Spleen (tissue), 11 donors: ENCODE measurements around the gene OR56A4. TPM values are rescaled to one million over a fixed set of nuclear protein-coding genes. Genes with fewer than 3 reads are reported as not detected.

Experiments
- DNase-seq: peaks from one replicate; pipeline ENCODE4 v3.0.0-alpha.2; 2020
- H3K27ac ChIP-seq, 8 donors: fragments of 200-600 bp; sonication (generic) in 7 of 8; 1 replicate in 4 of 8; 2 replicates in 4 of 8; pipeline versions ENCODE4 v1.5.0 to v1.8.0; 2016 to 2021; ENCODE audit warnings: inconsistent platforms in 4 of 8, mild to moderate bottlenecking in 4 of 8, moderate library complexity in 1 of 8
- H3K27me3 ChIP-seq, 7 donors: fragments of 200-600 bp; sonication (generic) in 6 of 7; replicated peaks in 1 of 7; 1 replicate in 4 of 7; 2 replicates in 3 of 7; pipeline versions ENCODE4 v1.5.0 to v1.8.0; 2016 to 2021; ENCODE audit warnings: inconsistent platforms in 3 of 7, mild to moderate bottlenecking in 1 of 7
- H3K36me3 ChIP-seq, 6 donors: fragments of 200-600 bp; sonication (generic) in 5 of 6; 1 replicate in 4 of 6; 2 replicates in 2 of 6; pipeline versions ENCODE4 v1.5.0 to v1.8.0; 2016 to 2021; ENCODE audit warnings: inconsistent platforms in 2 of 6
- H3K4me1 ChIP-seq, 6 donors: fragments of 200-600 bp; sonication (generic) in 5 of 6; 1 replicate in 3 of 6; 2 replicates in 3 of 6; pipeline versions ENCODE4 v1.5.0 to v1.8.0; 2016 to 2021; ENCODE audit warnings: inconsistent platforms in 3 of 6
- H3K4me3 ChIP-seq, 8 donors: fragments of 200-600 bp; sonication (generic) in 7 of 8; 1 replicate in 4 of 8; 2 replicates in 4 of 8; pipeline versions ENCODE4 v1.5.0 to v1.8.0; 2016 to 2021; ENCODE audit warnings: inconsistent platforms in 4 of 8, mild to moderate bottlenecking in 4 of 8, moderate library complexity in 2 of 8
- H3K9me3 ChIP-seq, 8 donors: fragments of 200-600 bp; sonication (generic) in 7 of 8; 1 replicate in 4 of 8; 2 replicates in 4 of 8; pipeline versions ENCODE4 v1.5.0 to v1.8.0; 2016 to 2021; ENCODE audit warnings: inconsistent platforms in 4 of 8
- POLR2A ChIP-seq, 3 donors: fragments of 450-650 bp; IDR thresholded peaks; one replicate each; pipeline ENCODE4 v1.5.1; 2017; ENCODE audit warnings: antibody characterized with exemption in 3 of 3, mild to moderate bottlenecking in 1 of 3
- POLR2AphosphoS5 ChIP-seq, 3 donors: sonication (generic); formaldehyde crosslinking; IDR thresholded peaks; one replicate each; pipeline ENCODE4 v1.5.1; 2017; ENCODE audit warnings: antibody characterized with exemption in 3 of 3
- WGBS, 5 donors: extraction: QIAGEN DNeasy Blood & Tissue Kit in 3 of 5; methylation state at CpG; one replicate each; pipeline versions ENCODE4 v1.1.5 to v1.1.7; 2013 to 2018; 5-methylcytosine and 5-hydroxymethylcytosine counted together
- intact Hi-C: fragments of 100-400 bp; cut with DNase I; formaldehyde crosslinking; loops from one replicate; pipeline ENCODE4 v1.15.0; 2023; ENCODE audit warnings: low total_unique reads
- polyA plus RNA-seq, 3 donors: library from polyadenylated mRNA; stranded (reverse); fragments of 200-250 nt; gene quantifications; one replicate each; pipeline ENCODE4 v1.2.1, GENCODE V29; 2013
- total RNA-seq, 7 donors: library from RNA; depleted of rRNA in 3 of 7; stranded (reverse); fragments of >200 nt in 3 of 7; fragmentation: NEBNext Ultra II Directional in 4 of 7; extraction: Animal tissue kit (Norgen Biotek cat#: 25700) in 4 of 7; gene quantifications; one replicate each; pipeline versions ENCODE4 v1.1.0 to v1.2.1, GENCODE V29; 2016 to 2021
- TF ChIP-seq, protein P1 (sequence below), 11 experiments: fragments of 200-600 bp in 7 of 11; fragments of 450-650 bp in 4 of 11; sonication (generic) in 4 of 11; IDR thresholded peaks in 8 of 11; conservative IDR thresholded peaks in 3 of 11; 1 replicate in 7 of 11; 2 replicates in 4 of 11; pipeline versions ENCODE4 v1.4.0 to v1.8.0; 2016 to 2021; ENCODE audit warnings: antibody characterized with exemption in 11 of 11, inconsistent platforms in 4 of 11, mild to moderate bottlenecking in 1 of 11
- donor health status: healthy with polysubstance abuse.
- donor health status: DM: no; HTN: no; CAD: no; lungs with moderate emphysema.
- donor health status: DM: no; HTN: no; CAD: no.
- donor health status: Bipolar disorder and iron deficiency.
- donor health status: healthy.
- donor health status: DM: no; HTN: no; CAD: no.
- donor health status: DM: yes; HTN: yes; CAD: no.

The OR56A4 gene
- total and polyA plus RNA-seq, 10 donors: 0.07 to 0.11 TPM; not detected in 8

DNA sequence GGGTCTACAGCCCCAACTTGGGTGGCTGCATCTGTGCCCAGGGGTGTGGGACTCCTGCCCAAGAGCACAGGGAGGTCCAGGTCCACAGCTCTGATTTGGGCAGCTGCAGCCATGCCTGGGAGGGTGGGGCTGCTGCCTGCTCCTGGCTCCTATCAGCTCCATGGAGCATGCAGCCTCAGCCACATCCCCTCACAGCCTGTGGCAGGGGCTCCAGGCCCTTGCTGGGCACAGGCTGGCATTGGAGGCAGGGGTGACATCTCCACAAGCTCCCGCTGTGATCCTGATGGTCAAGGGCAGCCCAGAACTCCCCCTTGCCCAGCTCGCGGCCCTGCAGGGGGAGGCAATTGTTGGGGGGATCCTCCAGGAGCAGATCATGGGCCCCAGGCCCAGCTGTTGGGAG lies 6.3 kb upstream of the OR56A4 start:
- no peak for DNase-seq
- 75 to 100% (median 92%) methylated on average over 1 to 3 of the region's 3 CpGs for WGBS, 5 donors
- Histone ChIP-seq H3K9me3 (peaks cover 0 to 30% (median 17%) of the 10 kb centered on the region in 8 donors), H3K4me1 (no peaks in the 10 kb centered on the region), H3K4me3 (no peak overlapping the region), H3K36me3 (no peaks in the 10 kb centered on the region), H3K27me3 (peaks cover 0 to 19% (median 0%) of the 10 kb centered on the region in 7 donors), H3K27ac (no peak overlapping the region)
- no peak for TF ChIP-seq POLR2A (IDR thresholded peaks at IDR 0.05)
- TF ChIP-seq POLR2AphosphoS5 (IDR thresholded peaks at IDR 0.05): no peak
- TF ChIP-seq, protein P1, sequence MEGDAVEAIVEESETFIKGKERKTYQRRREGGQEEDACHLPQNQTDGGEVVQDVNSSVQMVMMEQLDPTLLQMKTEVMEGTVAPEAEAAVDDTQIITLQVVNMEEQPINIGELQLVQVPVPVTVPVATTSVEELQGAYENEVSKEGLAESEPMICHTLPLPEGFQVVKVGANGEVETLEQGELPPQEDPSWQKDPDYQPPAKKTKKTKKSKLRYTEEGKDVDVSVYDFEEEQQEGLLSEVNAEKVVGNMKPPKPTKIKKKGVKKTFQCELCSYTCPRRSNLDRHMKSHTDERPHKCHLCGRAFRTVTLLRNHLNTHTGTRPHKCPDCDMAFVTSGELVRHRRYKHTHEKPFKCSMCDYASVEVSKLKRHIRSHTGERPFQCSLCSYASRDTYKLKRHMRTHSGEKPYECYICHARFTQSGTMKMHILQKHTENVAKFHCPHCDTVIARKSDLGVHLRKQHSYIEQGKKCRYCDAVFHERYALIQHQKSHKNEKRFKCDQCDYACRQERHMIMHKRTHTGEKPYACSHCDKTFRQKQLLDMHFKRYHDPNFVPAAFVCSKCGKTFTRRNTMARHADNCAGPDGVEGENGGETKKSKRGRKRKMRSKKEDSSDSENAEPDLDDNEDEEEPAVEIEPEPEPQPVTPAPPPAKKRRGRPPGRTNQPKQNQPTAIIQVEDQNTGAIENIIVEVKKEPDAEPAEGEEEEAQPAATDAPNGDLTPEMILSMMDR (IDR thresholded peaks at IDR 0.05 in 8 of 11, conservative IDR thresholded peaks at IDR 0.05 in 3 of 11): no peak
- intact Hi-C loops: no loop called here

DNA sequence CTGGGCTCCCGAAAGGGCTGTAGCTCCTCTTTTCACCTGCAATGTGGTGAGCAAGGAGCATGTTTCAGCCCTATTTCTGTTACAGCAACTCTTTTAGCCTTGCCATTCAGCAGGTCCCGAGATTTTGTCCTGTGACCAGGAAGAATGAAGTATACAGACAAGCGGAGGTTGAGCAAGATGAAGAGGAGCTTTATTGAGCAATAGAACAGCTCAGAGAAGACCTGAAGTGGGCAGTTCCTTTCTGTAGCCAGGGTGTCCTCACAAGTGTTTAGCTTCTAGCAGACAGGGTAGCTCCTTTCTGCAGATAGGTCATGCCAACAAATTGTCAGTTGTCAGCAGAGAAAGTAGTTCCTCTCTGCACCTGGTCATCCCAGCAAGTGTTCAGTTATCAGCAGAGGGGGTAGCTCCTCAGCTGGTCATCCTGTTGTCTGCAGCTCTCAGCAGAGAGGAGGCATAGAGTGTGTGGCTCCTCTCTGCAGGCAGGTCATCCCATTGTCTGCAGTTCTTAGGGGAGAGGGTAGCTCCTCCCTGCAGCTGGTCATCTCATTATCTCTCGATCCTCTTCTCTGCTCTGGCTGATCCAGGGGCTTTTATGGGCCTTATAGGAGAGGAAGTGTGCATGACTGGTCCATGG lies 5.4 kb upstream of the OR56A4 start:
- H3K4me1 ChIP-seq: no peaks in the 10 kb centered on the region
- intact Hi-C loops: no loop called here
- H3K9me3 ChIP-seq: peaks cover 0 to 22% (median 14%) of the 10 kb centered on the region in 8 donors
- DNase-seq: no peak
- 58 to 71% (median 65%) methylated on average over 3 to 4 of the region's 4 CpGs for whole genome bisulfite sequencing, 5 donors
- TF ChIP-seq POLR2AphosphoS5 (IDR thresholded peaks at IDR 0.05) (no peak), POLR2A (IDR thresholded peaks at IDR 0.05) (no peak)
- TF ChIP-seq, protein P1 (IDR thresholded peaks at IDR 0.05 in 8 of 11, conservative IDR thresholded peaks at IDR 0.05 in 3 of 11): no peak
- H3K27ac ChIP-seq: peak overlapping the region in 1 of 8 donors; percentile 35
- no peak overlapping the region for H3K4me3 ChIP-seq
- H3K36me3 ChIP-seq: no peaks in the 10 kb centered on the region
- peaks cover 0 to 19% (median 0%) of the 10 kb centered on the region in 7 donors for H3K27me3 ChIP-seq

DNA sequence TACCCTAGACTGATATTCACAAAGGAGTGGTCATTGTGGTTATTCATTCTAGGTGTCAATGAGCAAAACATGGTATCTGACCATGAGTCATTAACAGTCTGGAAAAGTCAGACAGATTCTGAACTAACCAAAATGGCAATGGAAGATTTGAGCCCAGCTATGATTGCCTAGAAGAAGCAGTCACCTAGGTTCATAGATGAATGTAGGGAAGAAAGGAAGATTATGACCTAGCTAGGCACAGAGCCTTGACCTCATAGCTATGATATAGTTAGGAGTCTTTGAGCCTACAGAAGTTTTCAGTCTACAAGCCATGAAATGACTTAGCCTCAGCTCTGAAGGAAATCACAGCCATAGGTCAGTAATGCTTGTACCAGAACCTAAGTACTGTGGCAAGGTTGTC lies 351 bp downstream of the OR56A4 start:
- H3K36me3 ChIP-seq: no peaks in the 10 kb centered on the region
- H3K4me3 ChIP-seq: no peak overlapping the region
- TF ChIP-seq, protein P1 (IDR thresholded peaks at IDR 0.05 in 8 of 11, conservative IDR thresholded peaks at IDR 0.05 in 3 of 11): no peak
- TF ChIP-seq POLR2AphosphoS5 (IDR thresholded peaks at IDR 0.05) (no peak), POLR2A (IDR thresholded peaks at IDR 0.05) (no peak)
- no peak for DNase-seq
- intact Hi-C loops: no loop called here
- H3K4me1 ChIP-seq: no peaks in the 10 kb centered on the region
- H3K27ac ChIP-seq: no peak overlapping the region
- H3K27me3 ChIP-seq: peaks cover 0 to 4% (median 0%) of the 10 kb centered on the region in 7 donors
- no peaks in the 10 kb centered on the region for H3K9me3 ChIP-seq

DNA sequence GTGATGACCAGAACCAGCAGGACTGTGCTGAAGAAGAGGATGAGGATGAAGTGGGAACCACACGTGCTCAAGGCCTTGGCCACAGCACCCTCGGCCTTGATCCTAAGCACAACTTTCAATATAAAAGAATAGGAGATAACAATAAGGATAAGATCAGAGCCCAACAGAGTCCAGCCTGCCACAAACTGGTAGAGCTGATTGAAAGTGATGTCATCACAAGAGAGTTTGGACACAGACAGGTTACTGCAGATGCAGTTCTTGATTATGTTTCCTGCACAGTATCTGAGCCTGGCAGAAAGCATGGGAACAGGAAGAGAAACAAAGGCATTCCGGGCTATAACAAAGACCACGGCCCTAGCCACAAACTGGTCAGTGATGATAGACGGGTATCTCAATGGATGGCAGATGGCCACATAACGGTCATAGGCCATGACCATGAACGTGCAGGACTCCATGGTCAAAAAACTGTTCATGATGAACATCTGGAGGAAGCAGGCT lies 4.5 kb downstream of the OR56A4 start:
- Histone ChIP-seq H3K4me3 (no peak overlapping the region), H3K9me3 (no peaks in the 10 kb centered on the region), H3K36me3 (no peaks in the 10 kb centered on the region), H3K27me3 (peaks cover 0 to 9% (median 0%) of the 10 kb centered on the region in 7 donors), H3K4me1 (no peaks in the 10 kb centered on the region), H3K27ac (no peak overlapping the region)
- TF ChIP-seq POLR2A (IDR thresholded peaks at IDR 0.05) (no peak), POLR2AphosphoS5 (IDR thresholded peaks at IDR 0.05) (no peak)
- TF ChIP-seq, protein P1 (IDR thresholded peaks at IDR 0.05 in 8 of 11, conservative IDR thresholded peaks at IDR 0.05 in 3 of 11): no peak
- WGBS, 5 donors: 45 to 55% (median 54%) methylated on average over 7 of the region's 7 CpGs
- no peak for DNase-seq
- intact Hi-C loops: no loop called here
